ENCODE data around the gene TRIP12.

Gene TRIP12

DNA sequence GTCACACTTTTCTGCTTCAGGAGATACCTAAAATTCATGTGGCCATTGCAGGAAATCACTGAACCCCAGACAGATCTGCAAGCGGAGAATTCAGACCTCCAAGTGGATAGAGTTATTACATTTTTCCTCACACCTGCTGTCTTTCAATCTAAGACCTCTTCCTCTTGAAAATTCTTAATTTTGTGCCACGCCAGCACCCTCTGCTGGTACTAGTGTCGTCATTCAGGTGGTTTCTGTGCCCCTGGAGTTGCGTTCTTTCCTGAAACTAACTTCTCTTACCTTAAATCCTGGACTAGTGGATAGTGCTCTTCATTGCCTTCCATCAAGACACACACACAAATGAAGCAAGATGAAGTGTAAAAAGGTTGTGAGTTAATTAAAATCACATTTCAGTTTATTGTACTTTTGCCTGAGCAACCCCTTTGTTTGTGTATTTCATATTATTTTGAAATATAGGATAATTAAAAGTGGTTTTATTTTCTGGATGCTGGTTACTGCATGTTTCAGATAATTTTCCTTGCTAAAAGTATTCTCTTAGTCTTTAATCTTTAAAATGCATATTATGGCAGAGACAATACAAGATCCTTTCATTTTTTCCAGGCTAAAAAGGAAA is 205.8 kb downstream of the TRIP12 start:
- DNase-seq (ENCODE audit: low read depth in 3 of 3): no peak

DNA sequence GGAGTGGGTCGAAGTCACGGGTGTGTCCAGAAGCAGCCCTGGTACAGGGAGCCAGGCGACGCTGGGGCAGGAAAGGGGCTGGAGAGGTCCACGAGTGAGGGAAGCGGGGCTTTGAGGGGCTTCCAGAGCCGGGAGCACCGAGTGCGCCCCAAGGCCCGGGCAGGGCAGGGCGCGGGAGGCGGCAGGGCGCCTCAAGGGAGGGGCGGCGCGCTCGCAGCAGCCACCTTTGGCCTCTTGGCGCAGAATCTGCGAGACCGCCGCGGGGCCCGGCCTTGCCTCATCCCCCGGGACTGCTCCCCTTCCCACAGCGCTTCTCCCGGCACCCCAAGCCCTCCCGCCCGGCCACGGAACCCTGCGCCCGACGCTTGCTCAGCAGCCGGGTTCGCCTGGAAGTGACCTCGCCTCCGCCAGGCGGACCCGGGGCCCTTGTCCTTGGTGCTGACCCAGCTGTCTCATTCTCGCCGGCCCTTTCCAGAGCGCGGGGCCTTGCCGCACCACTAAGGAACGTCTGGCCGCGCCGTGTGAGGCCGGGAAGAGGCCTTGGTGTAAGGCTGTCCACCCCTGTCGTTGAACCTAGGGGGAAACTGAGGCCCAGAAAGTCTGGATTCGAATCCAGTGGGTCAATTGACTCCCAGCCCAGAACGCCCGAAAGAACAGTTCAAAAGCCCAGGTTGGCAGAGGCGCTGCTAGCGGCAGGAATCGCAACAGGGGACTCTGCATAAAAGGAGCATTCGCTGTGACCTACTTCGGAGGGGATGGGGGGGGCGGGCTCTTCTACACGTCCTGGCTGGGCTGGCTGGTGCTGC is 206.9 kb downstream of the TRIP12 start:
- DNase-seq (ENCODE audit: low read depth in 3 of 3): peak in 1 of 3 donors; percentile 29

- DNase-seq (ENCODE audit: low read depth in 3 of 3): peak in 1 of 3 donors; percentile 35
Observed at GRCh38 chr2:229714080-229714735, 207.6 kb downstream of the TRIP12 start, which contains the start of gene DNER. TSS of gene DNER (minus strand) at chr2:229714555. CDS start at chr2:229714423, 132 bp downstream.

Data from stimulated activated CD4-positive, alpha-beta T cell treated with anti-CD3 and anti-CD28 coated beads, TNF-alpha, amount 100 ng/mL, for 48 hours (primary cell).